Stimulated activated CD4-positive, alpha-beta T cell treated with anti-CD3 and anti-CD28 coated beads, Interleukin-1b, Interleukin-23, amount 100 ng/mL, for 24 hours (primary cell): ENCODE data around the gene ZNF43.
"Not testable (repeated sequence)": the region's sequence is repeated elsewhere in the genome, so short reads cannot be mapped to it uniquely, and the experiment has no call there.

Experiments
- DNase-seq, 4 experiments: peaks; one replicate each; pipeline ENCODE4 v3.0.0-alpha.2; 2020; ENCODE audit warnings: low read depth in 4 of 4, low spot score in 1 of 4

Gene ZNF43

GRCh38 chr19:21812448-21812847 lies 23.5 kb downstream of the ZNF43 start:
- no peak for DNase-seq

- not testable (repeated sequence) for DNase-seq
Measured at GRCh38 chr19:21808400-21809000, 27.5 kb downstream of the ZNF43 start.

- DNase-seq, result no peak
Measured at GRCh38 chr19:21789466-21790085, 46.4 kb downstream of the ZNF43 start.

GRCh38 chr19:21786936-21787335 lies 49.0 kb downstream of the ZNF43 start:
- no peak for DNase-seq

- DNase-seq, result not testable (repeated sequence)
Measured at GRCh38 chr19:21775792-21776191, 60.2 kb downstream of the ZNF43 start.

- DNase-seq, result peak; percentile 65 to 81 (median 74)
Measured at GRCh38 chr19:21767065-21767800, 68.7 kb downstream of the ZNF43 start, which contains the start of gene ZNF100. TSS of gene ZNF100 (minus strand) at chr19:21767579. CDS start at chr19:21767429, 150 bp downstream.

- not testable (repeated sequence) for DNase-seq
Measured at GRCh38 chr19:21766705-21767064, 69.3 kb downstream of the ZNF43 start.

- no peak for DNase-seq
Measured at GRCh38 chr19:21765151-21765550, 70.8 kb downstream of the ZNF43 start.

- DNase-seq, result not testable (repeated sequence)
Measured at GRCh38 chr19:21761547-21761946, 74.4 kb downstream of the ZNF43 start.

- no peak for DNase-seq
Measured at GRCh38 chr19:21758296-21758695, 77.7 kb downstream of the ZNF43 start.

GRCh38 chr19:21755555-21755954 lies 80.4 kb downstream of the ZNF43 start:
- DNase-seq, result not testable (repeated sequence)
